Measurements from ENCODE around the gene NFIB. TPM values are rescaled to one million over a fixed set of nuclear protein-coding genes. Genes with fewer than 3 reads are reported as not detected.

Gene NFIB
- total RNA-seq, 1 experiment from 2014 or later = 0.61 TPM

DNA sequence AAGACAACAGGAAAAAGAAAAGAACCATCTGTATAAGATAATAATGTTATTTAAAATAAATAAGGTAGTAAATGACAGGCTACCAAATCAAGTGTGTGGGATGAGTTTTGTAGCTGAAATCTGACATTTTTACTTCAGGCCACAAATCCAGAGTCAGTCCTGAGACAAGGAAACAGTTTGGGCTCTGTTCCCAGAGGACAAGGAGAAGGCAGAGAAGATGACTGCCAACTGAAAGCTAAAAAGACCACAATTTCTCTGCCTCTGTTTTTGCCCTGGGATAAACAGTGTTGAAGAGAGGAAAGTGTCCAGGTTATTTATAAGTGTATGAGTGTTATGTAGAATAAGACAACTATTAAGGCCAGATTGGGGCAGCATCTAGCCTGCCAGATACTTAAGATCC lies 180.5 kb downstream of the NFIB start:
- DNase-seq = no peak
- CTCF ChIA-PET = no interaction called here
- no peaks in the 10 kb centered on the region for H3K4me1 Mint-ChIP-seq (ENCODE audit: low read depth, unreplicated experiment)
- POLR2A ChIA-PET = no interaction called here
- intact Hi-C loops (cut with micrococcal nuclease; ENCODE audit: unreplicated experiment) = no loop called here
- no peaks in the 10 kb centered on the region for H3K36me3 ChIP-seq (ENCODE audit: control insufficient read depth, insufficient read depth, low read length)
- H3K9me3 ChIP-seq = no peaks in the 10 kb centered on the region
- no peak overlapping the region for H3K4me3 Mint-ChIP-seq (ENCODE audit: unreplicated experiment)
- H3K4me3 ChIP-seq (ENCODE audit: low read depth, low read length) = no peak overlapping the region
- no peak overlapping the region for H3K27ac Mint-ChIP-seq (ENCODE audit: unreplicated experiment)
- no peaks in the 10 kb centered on the region for H3K4me1 ChIP-seq
- BruUV-seq (replicated peaks) = no TSS peak
- H3K36me3 Mint-ChIP-seq (ENCODE audit: insufficient read depth, unreplicated experiment) = no peaks in the 10 kb centered on the region
- H3K27me3 Mint-ChIP-seq (ENCODE audit: insufficient read depth, unreplicated experiment) = no peaks in the 10 kb centered on the region
- TF ChIP-seq, protein P1, sequence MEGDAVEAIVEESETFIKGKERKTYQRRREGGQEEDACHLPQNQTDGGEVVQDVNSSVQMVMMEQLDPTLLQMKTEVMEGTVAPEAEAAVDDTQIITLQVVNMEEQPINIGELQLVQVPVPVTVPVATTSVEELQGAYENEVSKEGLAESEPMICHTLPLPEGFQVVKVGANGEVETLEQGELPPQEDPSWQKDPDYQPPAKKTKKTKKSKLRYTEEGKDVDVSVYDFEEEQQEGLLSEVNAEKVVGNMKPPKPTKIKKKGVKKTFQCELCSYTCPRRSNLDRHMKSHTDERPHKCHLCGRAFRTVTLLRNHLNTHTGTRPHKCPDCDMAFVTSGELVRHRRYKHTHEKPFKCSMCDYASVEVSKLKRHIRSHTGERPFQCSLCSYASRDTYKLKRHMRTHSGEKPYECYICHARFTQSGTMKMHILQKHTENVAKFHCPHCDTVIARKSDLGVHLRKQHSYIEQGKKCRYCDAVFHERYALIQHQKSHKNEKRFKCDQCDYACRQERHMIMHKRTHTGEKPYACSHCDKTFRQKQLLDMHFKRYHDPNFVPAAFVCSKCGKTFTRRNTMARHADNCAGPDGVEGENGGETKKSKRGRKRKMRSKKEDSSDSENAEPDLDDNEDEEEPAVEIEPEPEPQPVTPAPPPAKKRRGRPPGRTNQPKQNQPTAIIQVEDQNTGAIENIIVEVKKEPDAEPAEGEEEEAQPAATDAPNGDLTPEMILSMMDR (IDR thresholded peaks at IDR 0.05; ENCODE audit: insufficient read depth in 1 of 2, low read depth in 1 of 2, low read length in 1 of 2, severe bottlenecking in 1 of 2, unreplicated experiment in 1 of 2) = no peak
- no peaks in the 10 kb centered on the region for H3K27me3 ChIP-seq (replicated peaks; ENCODE audit: control insufficient read depth, insufficient read depth, low read length)
- H3K9me3 Mint-ChIP-seq (ENCODE audit: unreplicated experiment) = no peaks in the 10 kb centered on the region

- Mint-ChIP-seq H3K9me3 (ENCODE audit: unreplicated experiment) (no peaks in the 10 kb centered on the region), H3K4me1 (ENCODE audit: low read depth, unreplicated experiment) (no peaks in the 10 kb centered on the region), H3K27me3 (ENCODE audit: insufficient read depth, unreplicated experiment) (no peaks in the 10 kb centered on the region), H3K27ac (ENCODE audit: unreplicated experiment) (no peak overlapping the region), H3K36me3 (ENCODE audit: insufficient read depth, unreplicated experiment) (no peaks in the 10 kb centered on the region), H3K4me3 (ENCODE audit: unreplicated experiment) (no peak overlapping the region)
- no peak overlapping the region for H3K4me3 ChIP-seq (ENCODE audit: low read depth, low read length)
- TF ChIP-seq, protein P1 (IDR thresholded peaks at IDR 0.05; ENCODE audit: insufficient read depth in 1 of 2, low read depth in 1 of 2, low read length in 1 of 2, severe bottlenecking in 1 of 2, unreplicated experiment in 1 of 2) = no peak
- no peaks in the 10 kb centered on the region for H3K9me3 ChIP-seq
- H3K4me1 ChIP-seq = no peaks in the 10 kb centered on the region
- BruUV-seq (replicated peaks) = no TSS peak
- DNase-seq = no peak
- intact Hi-C loops (cut with micrococcal nuclease; ENCODE audit: unreplicated experiment) = no loop called here
- ChIA-PET POLR2A (no interaction called here), CTCF (no interaction called here)
- no peaks in the 10 kb centered on the region for H3K27me3 ChIP-seq (replicated peaks; ENCODE audit: control insufficient read depth, insufficient read depth, low read length)
- H3K36me3 ChIP-seq (ENCODE audit: control insufficient read depth, insufficient read depth, low read length) = no peaks in the 10 kb centered on the region
These were observed 181.2 kb downstream of the NFIB start for GRCh38 chr9:14132775-14133174.

- no TSS peak for BruUV-seq (replicated peaks)
- CTCF ChIA-PET = no interaction called here
- H3K27ac Mint-ChIP-seq (ENCODE audit: unreplicated experiment) = no peak overlapping the region
- Histone ChIP-seq H3K4me1 (no peaks in the 10 kb centered on the region), H3K4me3 (ENCODE audit: low read depth, low read length) (no peak overlapping the region), H3K27me3 (replicated peaks; ENCODE audit: control insufficient read depth, insufficient read depth, low read length) (no peaks in the 10 kb centered on the region), H3K36me3 (ENCODE audit: control insufficient read depth, insufficient read depth, low read length) (no peaks in the 10 kb centered on the region), H3K9me3 (no peaks in the 10 kb centered on the region)
- H3K36me3 Mint-ChIP-seq (ENCODE audit: insufficient read depth, unreplicated experiment) = no peaks in the 10 kb centered on the region
- no peak overlapping the region for H3K4me3 Mint-ChIP-seq (ENCODE audit: unreplicated experiment)
- no peak for DNase-seq
- no peaks in the 10 kb centered on the region for H3K9me3 Mint-ChIP-seq (ENCODE audit: unreplicated experiment)
- intact Hi-C loops (cut with micrococcal nuclease; ENCODE audit: unreplicated experiment) = no loop called here
- TF ChIP-seq, protein P1 (IDR thresholded peaks at IDR 0.05; ENCODE audit: insufficient read depth in 1 of 2, low read depth in 1 of 2, low read length in 1 of 2, severe bottlenecking in 1 of 2, unreplicated experiment in 1 of 2) = no peak
- POLR2A ChIA-PET = no interaction called here
- H3K27me3 Mint-ChIP-seq (ENCODE audit: insufficient read depth, unreplicated experiment) = no peaks in the 10 kb centered on the region
- no peaks in the 10 kb centered on the region for H3K4me1 Mint-ChIP-seq (ENCODE audit: low read depth, unreplicated experiment)
These were observed 182.4 kb downstream of the NFIB start for GRCh38 chr9:14131356-14132088.
